HEK293 (cell line): ENCODE measurements around the gene SPATA24.

Experiments
- GLI4 ChIP-seq: fragments of 450-650 bp; formaldehyde crosslinking; IDR thresholded peaks from 2 replicates; pipeline ENCODE4 v1.5.1; 2016; ENCODE audit warnings: missing biosample characterization, missing genetic modification characterization
- KLF16 ChIP-seq: fragments of 450-650 bp; formaldehyde crosslinking; IDR thresholded peaks from 2 replicates; pipeline ENCODE4 v1.5.1; 2017; ENCODE audit warnings: missing biosample characterization, missing genetic modification characterization
- ZFP37 ChIP-seq: fragments of 450-650 bp; formaldehyde crosslinking; IDR thresholded peaks from 2 replicates; pipeline ENCODE4 v1.5.1; 2016; ENCODE audit warnings: missing biosample characterization, missing genetic modification characterization
- ZNF10 ChIP-seq: fragments of 450-650 bp; formaldehyde crosslinking; IDR thresholded peaks from 2 replicates; pipeline ENCODE4 v1.5.1; 2017; ENCODE audit warnings: missing biosample characterization, missing genetic modification characterization
- ZNF24 ChIP-seq: fragments of 450-650 bp; formaldehyde crosslinking; IDR thresholded peaks from 2 replicates; pipeline ENCODE4 v1.5.1; 2016; ENCODE audit warnings: missing biosample characterization, missing genetic modification characterization
- ZNF26 ChIP-seq: fragments of 450-650 bp; formaldehyde crosslinking; IDR thresholded peaks from 2 replicates; pipeline ENCODE4 v1.5.1; 2016; ENCODE audit warnings: missing biosample characterization, missing genetic modification characterization
- ZNF274 ChIP-seq, 2 experiments: fragments of 200-500 bp in 1 of 2; fragments of 450-650 bp in 1 of 2; sonication (Bioruptor generic) in 1 of 2; formaldehyde crosslinking in 1 of 2; IDR thresholded peaks; 2 replicates each; pipeline versions ENCODE4 v1.5.1 to v1.6.1; 2014 to 2016; ENCODE audit warnings: borderline replicate concordance in 1 of 2, inconsistent platforms in 1 of 2, low read length in 1 of 2, missing biosample characterization in 1 of 2, missing genetic modification characterization in 1 of 2
- ZNF48 ChIP-seq: fragments of 450-650 bp; formaldehyde crosslinking; IDR thresholded peaks from 2 replicates; pipeline ENCODE4 v1.5.1; 2016; ENCODE audit warnings: missing biosample characterization, missing genetic modification characterization
- ZNF514 ChIP-seq: fragments of 450-650 bp; formaldehyde crosslinking; IDR thresholded peaks from 2 replicates; pipeline ENCODE4 v1.5.1; 2016; ENCODE audit warnings: missing biosample characterization, missing genetic modification characterization
- ZNF518A ChIP-seq: fragments of 450-650 bp; formaldehyde crosslinking; conservative IDR thresholded peaks from 2 replicates; pipeline ENCODE4 v1.5.1; 2016; ENCODE audit warnings: low read depth, missing biosample characterization, missing genetic modification characterization
- ZNF530 ChIP-seq: fragments of 450-650 bp; formaldehyde crosslinking; IDR thresholded peaks from 2 replicates; pipeline ENCODE4 v1.5.1; 2016; ENCODE audit warnings: low read depth, missing biosample characterization, missing genetic modification characterization
- TF ChIP-seq, protein P1 (sequence below): fragments of 450-650 bp; formaldehyde crosslinking; IDR thresholded peaks from 2 replicates; pipeline ENCODE4 v1.5.1; 2016; ENCODE audit warnings: missing biosample characterization, missing genetic modification characterization

DNA sequence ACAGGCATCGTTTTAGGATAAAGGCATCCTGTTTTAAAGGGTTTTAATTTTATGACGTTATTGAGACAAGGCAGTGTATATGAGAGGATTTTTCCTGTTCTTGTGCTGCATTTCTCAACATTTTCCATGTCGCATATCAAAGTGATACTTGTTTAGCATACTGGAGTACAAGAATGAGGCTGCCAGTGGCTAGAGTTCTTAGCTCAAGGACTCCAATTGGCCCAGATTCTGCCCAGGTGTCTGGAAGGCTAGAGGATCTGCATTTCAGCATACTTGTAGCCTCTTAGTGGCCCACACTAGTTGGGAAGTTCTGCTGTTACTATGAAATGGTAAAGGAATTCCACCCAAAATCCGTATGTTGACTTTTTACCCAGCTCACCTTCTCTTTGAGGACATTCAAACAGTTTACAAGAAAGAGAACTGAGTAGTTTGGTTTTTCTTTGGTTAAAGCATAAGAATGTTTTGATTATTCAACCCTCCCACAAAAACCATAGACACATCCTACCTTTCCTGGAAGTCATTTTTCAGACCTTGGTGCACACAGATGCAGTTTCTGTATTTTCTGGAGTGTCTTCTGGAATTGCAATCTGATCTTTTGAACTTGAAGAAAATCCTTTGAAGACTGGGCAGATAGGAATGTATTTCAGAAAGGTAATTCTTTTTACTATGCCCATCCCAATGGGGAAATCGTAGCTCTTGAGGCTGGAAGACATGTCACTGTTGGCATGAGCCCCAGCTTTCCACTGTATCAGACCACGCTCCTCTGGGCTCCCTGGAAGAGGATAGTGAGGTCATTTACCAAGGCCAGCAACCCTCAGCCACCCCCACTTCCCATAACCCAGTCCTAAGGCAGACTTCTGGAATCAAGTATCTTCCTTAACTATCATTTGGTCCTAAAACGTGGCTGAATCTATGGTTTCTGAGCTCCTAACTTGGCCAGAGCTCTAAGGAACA lies 32.1 kb downstream of the SPATA24 start:
- TF ChIP-seq ZNF514 (tag by site-specific recombination) (no peak), ZNF48 (tag by site-specific recombination) (no peak), ZNF24 (tag by site-specific recombination) (no peak), ZNF10 (tag by site-specific recombination) (no peak), ZNF518A (no peak), ZFP37 (tag by site-specific recombination) (no peak), ZNF26 (tag by site-specific recombination) (no peak), GLI4 (tag by site-specific recombination) (no peak), KLF16 (tag by site-specific recombination) (no peak), ZNF274 (IDR thresholded peaks at IDR 0.05; ENCODE audit: low read length) (no peak), ZNF274 (tag by site-specific recombination; IDR thresholded peaks at IDR 0.05; ENCODE audit: borderline replicate concordance) (no peak), ZNF530 (tag by site-specific recombination) (no peak)
- TF ChIP-seq, protein P1, sequence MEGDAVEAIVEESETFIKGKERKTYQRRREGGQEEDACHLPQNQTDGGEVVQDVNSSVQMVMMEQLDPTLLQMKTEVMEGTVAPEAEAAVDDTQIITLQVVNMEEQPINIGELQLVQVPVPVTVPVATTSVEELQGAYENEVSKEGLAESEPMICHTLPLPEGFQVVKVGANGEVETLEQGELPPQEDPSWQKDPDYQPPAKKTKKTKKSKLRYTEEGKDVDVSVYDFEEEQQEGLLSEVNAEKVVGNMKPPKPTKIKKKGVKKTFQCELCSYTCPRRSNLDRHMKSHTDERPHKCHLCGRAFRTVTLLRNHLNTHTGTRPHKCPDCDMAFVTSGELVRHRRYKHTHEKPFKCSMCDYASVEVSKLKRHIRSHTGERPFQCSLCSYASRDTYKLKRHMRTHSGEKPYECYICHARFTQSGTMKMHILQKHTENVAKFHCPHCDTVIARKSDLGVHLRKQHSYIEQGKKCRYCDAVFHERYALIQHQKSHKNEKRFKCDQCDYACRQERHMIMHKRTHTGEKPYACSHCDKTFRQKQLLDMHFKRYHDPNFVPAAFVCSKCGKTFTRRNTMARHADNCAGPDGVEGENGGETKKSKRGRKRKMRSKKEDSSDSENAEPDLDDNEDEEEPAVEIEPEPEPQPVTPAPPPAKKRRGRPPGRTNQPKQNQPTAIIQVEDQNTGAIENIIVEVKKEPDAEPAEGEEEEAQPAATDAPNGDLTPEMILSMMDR (tag by site-specific recombination) = no peak
